DND-41 (cell line): ENCODE measurements around the gene DDX50.

Experiments
- ATAC-seq: fragments of 200-7000 bp; cut with Tn5 transposase; 3 replicates; pipeline ENCODE4 v1.9.1; 2021; ENCODE audit warnings: low read depth; ENCODE audit not compliant: insufficient read depth
- DNase-seq: peaks from one replicate; pipeline ENCODE4 v3.0.0-alpha.2; 2020
- H2AFZ ChIP-seq: 2 replicates; pipeline ENCODE4 v1.6.0; 2012; ENCODE audit warnings: low read depth, low read length
- H3K27ac ChIP-seq: 2 replicates; pipeline ENCODE4 v1.5.1; 2012; ENCODE audit warnings: low read length, inconsistent platforms
- H3K27me3 ChIP-seq: fragments of 200-600 bp; sonication (generic); 2 replicates; pipeline ENCODE4 v1.6.0; 2012; ENCODE audit warnings: low read length, mild to moderate bottlenecking, inconsistent platforms; ENCODE audit not compliant: insufficient read depth, poor library complexity
- H3K36me3 ChIP-seq: 2 replicates; pipeline ENCODE4 v1.5.1; 2012; ENCODE audit warnings: low read length, inconsistent platforms; ENCODE audit not compliant: insufficient read depth
- H3K4me1 ChIP-seq: 2 replicates; pipeline ENCODE4 v1.5.1; 2012; ENCODE audit warnings: mild to moderate bottlenecking, low read length; ENCODE audit not compliant: insufficient read depth
- H3K4me2 ChIP-seq: 2 replicates; pipeline ENCODE4 v1.6.0; 2012; ENCODE audit warnings: mild to moderate bottlenecking, moderate library complexity, low read length, inconsistent platforms; ENCODE audit not compliant: insufficient read depth
- H3K4me3 ChIP-seq, 2 experiments: fragments of 200-600 bp in 1 of 2; shearing (Covaris generic) in 1 of 2; 2 replicates each; pipeline ENCODE4 v1.5.1; 2012 to 2016; ENCODE audit warnings: inconsistent platforms in 2 of 2, low read length in 2 of 2, mild to moderate bottlenecking in 2 of 2, low read depth in 1 of 2, moderate library complexity in 1 of 2
- H3K79me2 ChIP-seq: 2 replicates; pipeline ENCODE4 v1.6.0; 2012; ENCODE audit warnings: low read length, inconsistent platforms; ENCODE audit not compliant: insufficient read depth
- H3K9ac ChIP-seq: 2 replicates; pipeline ENCODE4 v1.6.0; 2012; ENCODE audit warnings: low read depth, mild to moderate bottlenecking, inconsistent platforms, low read length, moderate library complexity
- H3K9me3 ChIP-seq: 2 replicates; pipeline ENCODE4 v1.5.1; 2012; ENCODE audit warnings: low read length, moderate library complexity, mild to moderate bottlenecking, inconsistent platforms; ENCODE audit not compliant: insufficient read depth, severe bottlenecking
- H4K20me1 ChIP-seq: 2 replicates; pipeline ENCODE4 v1.6.0; 2012; ENCODE audit warnings: low read length; ENCODE audit not compliant: insufficient read depth
- CTCF ChIP-seq: IDR thresholded peaks from 2 replicates; pipeline ENCODE4 v1.5.1; 2012; ENCODE audit warnings: borderline replicate concordance, low read length, moderate library complexity, mild to moderate bottlenecking; ENCODE audit not compliant: poor library complexity, severe bottlenecking; ENCODE audit errors: extremely low read depth
- EZH2 ChIP-seq: IDR thresholded peaks from 3 replicates; pipeline ENCODE4 v1.6.1; 2012; ENCODE audit warnings: borderline replicate concordance, low read depth, mild to moderate bottlenecking, moderate library complexity, low read length, inconsistent platforms; ENCODE audit not compliant: severe bottlenecking

Gene DDX50

GRCh38 chr10:68981074-68981473 lies 80.0 kb downstream of the DDX50 start:
- Histone ChIP-seq H3K27me3 (no peaks in the 10 kb centered on the region), H3K27ac (no peak overlapping the region), H4K20me1 (no peaks in the 10 kb centered on the region; the same call in 1 of the 2 replicates), H3K4me1 (no peaks in the 10 kb centered on the region), H3K79me2 (no peaks in the 10 kb centered on the region; the same call in 1 of the 2 replicates), H3K9me3 (no peaks in the 10 kb centered on the region), H3K4me3 (no peak overlapping the region), H3K9ac (no peak overlapping the region), H3K36me3 (peaks cover 95% of the 10 kb centered on the region), H2AFZ (no peak overlapping the region), H3K4me2 (no peak overlapping the region)
- DNase-seq (no peak), ATAC-seq (peak; percentile 67; the same call in 1 of the 3 replicates)
- TF ChIP-seq CTCF: peak; percentile 35
- TF ChIP-seq EZH2: no peak

DNA sequence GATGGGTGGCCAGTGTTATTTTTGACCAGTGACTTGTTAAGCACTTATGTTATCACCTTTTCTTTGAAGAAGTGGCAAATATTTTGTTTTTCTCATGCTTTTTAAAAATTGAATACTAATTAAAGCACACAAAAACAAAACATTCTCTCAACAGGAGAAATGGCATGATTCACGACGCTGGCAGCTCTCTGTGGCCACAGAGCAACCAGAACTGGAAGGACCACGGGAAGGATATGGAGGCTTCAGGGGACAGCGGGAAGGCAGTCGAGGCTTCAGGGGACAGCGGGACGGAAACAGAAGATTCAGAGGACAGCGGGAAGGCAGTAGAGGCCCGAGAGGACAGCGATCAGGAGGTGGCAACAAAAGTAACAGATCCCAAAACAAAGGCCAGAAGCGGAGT lies 81.3 kb downstream of the DDX50 start:
- Histone ChIP-seq H4K20me1 (no peaks in the 10 kb centered on the region; the same call in 1 of the 2 replicates), H3K4me3 (no peak overlapping the region), H3K4me1 (no peaks in the 10 kb centered on the region), H3K79me2 (no peaks in the 10 kb centered on the region; the same call in 1 of the 2 replicates), H3K36me3 (peaks cover 84% of the 10 kb centered on the region), H3K4me2 (no peak overlapping the region), H3K27ac (no peak overlapping the region), H3K9me3 (no peaks in the 10 kb centered on the region), H2AFZ (no peak overlapping the region), H3K9ac (no peak overlapping the region), H3K27me3 (no peaks in the 10 kb centered on the region)
- TF ChIP-seq CTCF (no peak), EZH2 (no peak)
- DNase-seq (no peak), ATAC-seq (no peak)

- H3K27ac ChIP-seq: no peak overlapping the region
- no peak for ATAC-seq
These were observed 86.5 kb downstream of the DDX50 start for GRCh38 chr10:68987611-68988010.

More at GRCh38 chr10:68987611-68988010, 86.5 kb downstream of the DDX50 start:
- no peak overlapping the region for H2AFZ ChIP-seq
- DNase-seq: no peak
- no peaks in the 10 kb centered on the region for H3K27me3 ChIP-seq
- peaks cover 44% of the 10 kb centered on the region for H3K36me3 ChIP-seq
- no peaks in the 10 kb centered on the region for H3K9me3 ChIP-seq
- TF ChIP-seq EZH2: no peak
- TF ChIP-seq CTCF: no peak
- peak overlapping the region; percentile 88; the same call in 1 of the 2 replicates for H3K4me2 ChIP-seq
- H3K4me1 ChIP-seq: peaks cover 26% of the 10 kb centered on the region
- H4K20me1 ChIP-seq: no peaks in the 10 kb centered on the region
- H3K9ac ChIP-seq: no peak overlapping the region
- H3K4me3 ChIP-seq: peak overlapping the region in 1 of 2 experiments; percentile 81; a peak in 1 of 4 replicates
- peaks cover 36% of the 10 kb centered on the region for H3K79me2 ChIP-seq
